GM23248 (cell line): ENCODE data around the gene ZFP92.

Source experiments
- EZH2 ChIP-seq: fragments of 200-600 bp; sonication (generic); IDR thresholded peaks from 2 replicates; pipeline ENCODE4 v1.6.1; 2018; ENCODE audit warnings: antibody characterized with exemption, mild to moderate bottlenecking; ENCODE audit not compliant: insufficient read depth, poor library complexity, severe bottlenecking
- EZH2phosphoT487 ChIP-seq: fragments of 200-600 bp; sonication (generic); IDR thresholded peaks from 2 replicates; pipeline ENCODE4 v1.6.1; 2018; ENCODE audit warnings: antibody characterized with exemption, moderate library complexity, mild to moderate bottlenecking, low read depth; ENCODE audit not compliant: insufficient read depth

- TF ChIP-seq EZH2phosphoT487 = no peak
- TF ChIP-seq EZH2 = no peak
These were observed 4.4 kb upstream of the ZFP92 start for GRCh38 chrX:153406903-153407302.
